HepG2 (cell line): ENCODE data around the gene RAB36. TPM values are rescaled to one million over a fixed set of nuclear protein-coding genes. Genes with fewer than 3 reads are reported as not detected.

Experiments
- ATAC-seq: fragments of 200-7000 bp; cut with Tn5 transposase; 3 replicates; pipeline ENCODE4 v1.9.1; 2020; ENCODE audit warnings: mild to moderate bottlenecking, moderate library complexity
- BruUV-seq: library from RNA; stranded (reverse); fragments of 400-500 nt; replicated peaks from 2 replicates; lab custom pipeline; 2021; lab: Mats Ljungman, UMichigan
- CTCF ChIA-PET: fragments of 300-600 bp; formaldehyde crosslinking; extraction: SDS; loops from one replicate; lab custom pipeline; 2021; ENCODE audit warnings: low total read pairs, inconsistent platforms, low intra/inter-chr PET ratio; lab: Yijun Ruan, JAX
- POLR2A ChIA-PET: fragments of 350-600 bp; sonication (Branson Sonifier 250); formaldehyde crosslinking; loops from one replicate; lab custom pipeline; 2020; ENCODE audit warnings: antibody characterized with exemption, inconsistent platforms; lab: Yijun Ruan, JAX
- DNase-seq: peaks from one replicate; pipeline ENCODE4 v3.0.0-alpha.2; 2015; ENCODE audit warnings: low spot score
- FAIRE-seq: peaks from 3 replicates; lab custom pipeline; 2011; peaks lifted over from hg19 to GRCh38; lab: Jason Lieb, UNC
- H2AFZ ChIP-seq: one replicate; pipeline ENCODE4 v1.6.1; 2011; ENCODE audit warnings: low read length, inconsistent platforms
- H3K27ac ChIP-seq: fragments of 300-600 bp; 3 replicates; pipeline ENCODE4 v1.8.0; 2011; ENCODE audit warnings: mixed run types, mild to moderate bottlenecking, mixed read lengths, low read length, inconsistent platforms; ENCODE audit not compliant: insufficient read depth; ENCODE audit errors: extremely low read length
- H3K27me3 ChIP-seq, 2 experiments: fragments of 200-600 bp in 1 of 2; 2 replicates in 1 of 2; 3 replicates in 1 of 2; pipeline versions ENCODE4 v1.6.0 to v1.8.0; 2011; ENCODE audit warnings: low read length in 2 of 2, mild to moderate bottlenecking in 2 of 2, moderate library complexity in 2 of 2, inconsistent platforms in 1 of 2; ENCODE audit not compliant: insufficient read depth in 2 of 2, control insufficient read depth in 1 of 2
- H3K36me3 ChIP-seq, 2 experiments: fragments of 200-600 bp in 1 of 2; replicated peaks in 1 of 2; 2 replicates in 1 of 2; 3 replicates in 1 of 2; pipeline versions ENCODE4 v1.5.1 to v1.8.0; 2011; ENCODE audit warnings: low read length in 2 of 2, inconsistent platforms in 1 of 2; ENCODE audit not compliant: insufficient read depth in 2 of 2, control insufficient read depth in 1 of 2
- H3K4me1 ChIP-seq: 2 replicates; pipeline ENCODE4 v1.5.1; 2012; ENCODE audit warnings: low read length, inconsistent platforms; ENCODE audit not compliant: insufficient read depth
- H3K4me2 ChIP-seq: 2 replicates; pipeline ENCODE4 v1.6.0; 2011; ENCODE audit warnings: low read depth, low read length, inconsistent platforms
- H3K4me3 ChIP-seq, 3 experiments: fragments of 200-600 bp in 1 of 3; sonication (generic), shearing (Covaris generic) in 1 of 3; replicated peaks in 1 of 3; 2 replicates each; pipeline ENCODE4 v1.5.1; 2011 to 2016; ENCODE audit warnings: low read length in 3 of 3, inconsistent platforms in 2 of 3, low read depth in 2 of 3, mild to moderate bottlenecking in 2 of 3, control low read depth in 1 of 3, mixed read lengths in 1 of 3; ENCODE audit not compliant: insufficient read depth in 1 of 3
- H3K79me2 ChIP-seq: one replicate; pipeline ENCODE4 v1.6.1; 2011; ENCODE audit warnings: low read length, inconsistent platforms; ENCODE audit not compliant: insufficient read depth
- H3K9ac ChIP-seq: 2 replicates; pipeline ENCODE4 v1.6.0; 2011; ENCODE audit warnings: mild to moderate bottlenecking, low read depth, low read length, inconsistent platforms; ENCODE audit not compliant: insufficient read depth
- H3K9me3 ChIP-seq: 2 replicates; pipeline ENCODE4 v1.5.1; 2012; ENCODE audit warnings: mild to moderate bottlenecking, low read length
- H4K20me1 ChIP-seq: 2 replicates; pipeline ENCODE4 v1.6.0; 2011; ENCODE audit warnings: inconsistent platforms, mild to moderate bottlenecking, low read length, moderate library complexity; ENCODE audit not compliant: insufficient read depth
- ARNT ChIP-seq: fragments of 450-650 bp; IDR thresholded peaks from 2 replicates; pipeline ENCODE4 v1.6.1; 2017
- GABPA ChIP-seq, 2 experiments: IDR thresholded peaks; 2 replicates each; pipeline ENCODE4 v1.6.1; 2011 to 2016; ENCODE audit warnings: low read depth in 2 of 2, low read length in 1 of 2, missing biosample characterization in 1 of 2, missing genetic modification characterization in 1 of 2
- IKZF4 ChIP-seq: sonication (generic); formaldehyde crosslinking; IDR thresholded peaks from 2 replicates; pipeline ENCODE4 v1.5.1; 2020; ENCODE audit warnings: borderline replicate concordance, mild to moderate bottlenecking, low read depth, missing genetic modification reagents; ENCODE audit errors: not compliant biosample characterization
- NKX3-1 ChIP-seq: sonication (generic); formaldehyde crosslinking; IDR thresholded peaks from 2 replicates; pipeline ENCODE4 v1.5.0; 2020; ENCODE audit warnings: missing genetic modification reagents
- NR2F6 ChIP-seq, 2 experiments: IDR thresholded peaks; 2 replicates each; pipeline ENCODE4 v1.6.1; 2016; ENCODE audit warnings: antibody characterized with exemption in 1 of 2, mild to moderate bottlenecking in 1 of 2
- POLR2G ChIP-seq: fragments of 200-400 bp; formaldehyde crosslinking; IDR thresholded peaks from 2 replicates; pipeline ENCODE4 v1.6.1; 2018; ENCODE audit warnings: mild to moderate bottlenecking, low read depth, low read length, moderate library complexity
- RCOR2 ChIP-seq: IDR thresholded peaks from 2 replicates; pipeline ENCODE4 v1.6.1; 2016; ENCODE audit warnings: missing biosample characterization, missing genetic modification reagents
- TBX2 ChIP-seq: sonication (generic); formaldehyde crosslinking; IDR thresholded peaks from 2 replicates; pipeline ENCODE4 v1.5.0; 2020; ENCODE audit warnings: missing genetic modification reagents, mild to moderate bottlenecking, borderline replicate concordance
- TCF7 ChIP-seq: sonication (generic); IDR thresholded peaks from 2 replicates; pipeline ENCODE4 v1.6.1; 2016; ENCODE audit warnings: antibody characterized with exemption, low read depth
- TMF1 ChIP-seq: sonication (generic); formaldehyde crosslinking; IDR thresholded peaks from 2 replicates; pipeline ENCODE4 v1.8.1; 2022; ENCODE audit warnings: low read depth, missing genetic modification reagents
- ZFP36L2 ChIP-seq: sonication (generic); formaldehyde crosslinking; IDR thresholded peaks from 2 replicates; pipeline ENCODE4 v1.4.0; 2020; ENCODE audit warnings: missing genetic modification reagents
- ZFP82 ChIP-seq: sonication (generic); formaldehyde crosslinking; IDR thresholded peaks from 2 replicates; pipeline ENCODE4 v1.5.1; 2020; ENCODE audit warnings: mild to moderate bottlenecking, missing genetic modification reagents, borderline replicate concordance
- ZNF468 ChIP-seq: sonication (generic); formaldehyde crosslinking; IDR thresholded peaks from 2 replicates; pipeline ENCODE4 v1.8.0; 2022; ENCODE audit warnings: mild to moderate bottlenecking, moderate library complexity, missing genetic modification reagents
- ZNF816 ChIP-seq: sonication (generic); formaldehyde crosslinking; IDR thresholded peaks from 2 replicates; pipeline ENCODE4 v1.8.0; 2022; ENCODE audit warnings: missing genetic modification reagents, mild to moderate bottlenecking, borderline replicate concordance
- WGBS: methylation state at CpG from one replicate; pipeline ENCODE4 v1.1.6; 2017; ENCODE audit warnings: low lambda C conversion rate; 5-methylcytosine and 5-hydroxymethylcytosine counted together
- in situ Hi-C: cut with HindIII; loops from 2 replicates; pipeline ENCODE4 v1.10.0; 2017; ENCODE audit warnings: low pct_unique_long_range_greater_than_20kb; ENCODE audit not compliant: extremely low pct_ligation_motif_present
- intact Hi-C: fragments of 100-400 bp; cut with micrococcal nuclease; formaldehyde crosslinking; loops from one replicate; pipeline ENCODE4 v1.10.0; 2022; ENCODE audit not compliant: unreplicated experiment
- polyA plus RNA-seq, 8 experiments: library from polyadenylated mRNA; depleted of rRNA in 3 of 8; stranded (reverse) in 7 of 8; unstranded in 1 of 8; fragments of >200 nt; fragmentation: Illumina TruSeq in 4 of 8; extraction: Trizol in 4 of 8; gene quantifications; 2 replicates each; pipeline versions ENCODE4 v1.2.1 to v1.2.3, GENCODE V29; 2011 to 2016; ENCODE audit warnings: low read depth in 4 of 8, missing spikeins in 1 of 8, mixed read lengths in 1 of 8; ENCODE audit not compliant: insufficient read depth in 1 of 8
- total RNA-seq, 5 experiments: library from RNA; depleted of rRNA; stranded (reverse); fragments of >200 nt; fragmentation: Illumina TruSeq; extraction: Trizol; gene quantifications; 2 replicates each; pipeline ENCODE4 v1.2.3, GENCODE V29; 2016; ENCODE audit warnings: low read depth in 1 of 5
- TF ChIP-seq, protein P1 (sequence below): sonication (generic); formaldehyde crosslinking; IDR thresholded peaks from 2 replicates; pipeline ENCODE4 v1.4.0; 2020; ENCODE audit warnings: missing genetic modification reagents, low read depth, mild to moderate bottlenecking, borderline replicate concordance
- TF ChIP-seq, protein P2 (sequence below): sonication (generic); formaldehyde crosslinking; IDR thresholded peaks from 2 replicates; pipeline ENCODE4 v1.5.0; 2020; ENCODE audit warnings: mild to moderate bottlenecking, missing genetic modification reagents
- TF ChIP-seq, protein P3 (sequence below): sonication (generic); formaldehyde crosslinking; IDR thresholded peaks from 2 replicates; pipeline ENCODE4 v1.5.0; 2020; ENCODE audit warnings: missing genetic modification reagents, mild to moderate bottlenecking, borderline replicate concordance

The RAB36 gene
- total and polyA plus RNA-seq, 2 of the 13 experiments (the other 11 are each of a cell fraction or from before 2014, with no cell fraction given) = 0.24 to 0.86 TPM

DNA sequence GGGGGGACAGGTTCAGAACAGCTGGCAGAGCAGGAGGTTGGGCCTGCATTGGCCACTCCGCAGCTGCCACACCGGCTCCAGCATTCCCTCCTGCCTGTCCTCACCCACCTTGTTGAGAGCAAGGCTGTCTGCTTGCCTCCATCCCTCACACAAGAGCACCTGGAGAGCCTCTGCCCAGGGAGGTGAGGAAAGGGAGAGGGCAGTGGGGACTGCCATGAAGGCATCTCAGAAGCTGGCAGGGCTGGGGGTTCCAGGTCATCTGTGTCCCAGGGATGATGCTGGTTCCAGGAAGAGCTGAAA lies 30.6 kb upstream of the RAB36 start:
- no peaks in the 10 kb centered on the region for H3K9me3 ChIP-seq
- no peak overlapping the region for H3K27ac ChIP-seq
- ChIA-PET CTCF (no interaction called here), POLR2A (no interaction called here)
- in situ Hi-C loops = no loop called here
- H3K79me2 ChIP-seq = no peaks in the 10 kb centered on the region
- H4K20me1 ChIP-seq = no peaks in the 10 kb centered on the region
- WGBS = 100% methylated on average over 2 of the region's 2 CpGs
- H3K36me3 ChIP-seq = peaks cover 2 to 4% of the 10 kb centered on the region in 2 experiments; a peak in 3 of 5 replicates
- intact Hi-C loops = no loop called here
- no TSS peak for BruUV-seq
- H3K4me3 ChIP-seq = no peak overlapping the region
- DNase-seq (no peak), ATAC-seq (no peak), FAIRE-seq (no peak)
- H3K4me1 ChIP-seq = no peaks in the 10 kb centered on the region
- H3K9ac ChIP-seq = no peak overlapping the region
- no peak overlapping the region for H2AFZ ChIP-seq
- no peaks in the 10 kb centered on the region for H3K27me3 ChIP-seq
- no peak overlapping the region for H3K4me2 ChIP-seq
- TF ChIP-seq TMF1 (CRISPR knock-in tag) (no peak), NR2F6 (IDR thresholded peaks at IDR 0.05) (no peak), NR2F6 (CRISPR knock-in tag; IDR thresholded peaks at IDR 0.05) (no peak), ARNT (no peak), ZNF816 (CRISPR knock-in tag) (no peak), ZNF468 (no peak), NKX3-1 (CRISPR knock-in tag) (no peak), GABPA (IDR thresholded peaks at IDR 0.05; ENCODE audit: low read depth, low read length) (no peak), GABPA (CRISPR knock-in tag; IDR thresholded peaks at IDR 0.05; ENCODE audit: low read depth) (no peak), IKZF4 (no peak), ZFP36L2 (CRISPR knock-in tag) (no peak), ZFP82 (CRISPR knock-in tag) (no peak), RCOR2 (CRISPR knock-in tag) (no peak), TBX2 (CRISPR knock-in tag) (no peak), POLR2G (no peak), TCF7 (no peak)
- TF ChIP-seq, protein P1, sequence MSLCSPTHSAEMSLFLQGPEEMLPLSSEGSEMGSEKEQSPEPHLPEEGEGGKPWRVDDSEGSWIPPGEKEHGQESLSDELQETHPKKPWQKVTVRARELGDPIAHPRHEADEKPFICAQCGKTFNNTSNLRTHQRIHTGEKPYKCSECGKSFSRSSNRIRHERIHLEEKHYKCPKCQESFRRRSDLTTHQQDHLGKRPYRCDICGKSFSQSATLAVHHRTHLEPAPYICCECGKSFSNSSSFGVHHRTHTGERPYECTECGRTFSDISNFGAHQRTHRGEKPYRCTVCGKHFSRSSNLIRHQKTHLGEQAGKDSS (CRISPR knock-in tag) = no peak
- TF ChIP-seq, protein P2, sequence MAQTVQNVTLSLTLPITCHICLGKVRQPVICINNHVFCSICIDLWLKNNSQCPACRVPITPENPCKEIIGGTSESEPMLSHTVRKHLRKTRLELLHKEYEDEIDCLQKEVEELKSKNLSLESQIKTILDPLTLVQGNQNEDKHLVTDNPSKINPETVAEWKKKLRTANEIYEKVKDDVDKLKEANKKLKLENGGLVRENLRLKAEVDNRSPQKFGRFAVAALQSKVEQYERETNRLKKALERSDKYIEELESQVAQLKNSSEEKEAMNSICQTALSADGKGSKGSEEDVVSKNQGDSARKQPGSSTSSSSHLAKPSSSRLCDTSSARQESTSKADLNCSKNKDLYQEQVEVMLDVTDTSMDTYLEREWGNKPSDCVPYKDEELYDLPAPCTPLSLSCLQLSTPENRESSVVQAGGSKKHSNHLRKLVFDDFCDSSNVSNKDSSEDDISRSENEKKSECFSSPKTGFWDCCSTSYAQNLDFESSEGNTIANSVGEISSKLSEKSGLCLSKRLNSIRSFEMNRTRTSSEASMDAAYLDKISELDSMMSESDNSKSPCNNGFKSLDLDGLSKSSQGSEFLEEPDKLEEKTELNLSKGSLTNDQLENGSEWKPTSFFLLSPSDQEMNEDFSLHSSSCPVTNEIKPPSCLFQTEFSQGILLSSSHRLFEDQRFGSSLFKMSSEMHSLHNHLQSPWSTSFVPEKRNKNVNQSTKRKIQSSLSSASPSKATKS (CRISPR knock-in tag) = no peak
- TF ChIP-seq, protein P3, sequence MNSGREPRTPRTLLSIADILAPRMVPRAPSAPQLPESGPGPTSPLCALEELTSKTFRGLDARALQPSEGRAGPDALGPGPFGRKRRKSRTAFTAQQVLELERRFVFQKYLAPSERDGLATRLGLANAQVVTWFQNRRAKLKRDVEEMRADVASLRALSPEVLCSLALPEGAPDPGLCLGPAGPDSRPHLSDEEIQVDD (CRISPR knock-in tag) = no peak
